Neural cell (in vitro differentiated cells): ENCODE data around the gene CAPN6. TPM values are rescaled to one million over a fixed set of nuclear protein-coding genes. Genes with fewer than 3 reads are reported as not detected.

ENCODE experiments used
- H2AFZ ChIP-seq: fragments of 200-600, 300-800 bp; sonication (generic), shearing (Covaris generic); 2 replicates; pipeline ENCODE4 v1.6.0; 2014; ENCODE audit warnings: low read depth, mild to moderate bottlenecking, antibody characterized with exemption, low read length, moderate library complexity
- H3F3A ChIP-seq: fragments of 200-600 bp; shearing (Covaris generic); 2 replicates; pipeline ENCODE4 v1.6.1; 2016; ENCODE audit warnings: mild to moderate bottlenecking, moderate library complexity, mixed read lengths, antibody characterized with exemption, low read length; ENCODE audit not compliant: insufficient read depth, poor library complexity, severe bottlenecking
- H3K27ac ChIP-seq: fragments of 200-600, 300-800 bp; sonication (generic), shearing (Covaris generic); 2 replicates; pipeline ENCODE4 v1.5.1; 2014; ENCODE audit warnings: mild to moderate bottlenecking, low read length, moderate library complexity
- H3K27me3 ChIP-seq: fragments of 300-800, 200-600 bp; sonication (generic), shearing (Covaris generic); 2 replicates; pipeline ENCODE4 v1.6.0; 2014; ENCODE audit warnings: mild to moderate bottlenecking, low read depth, low read length, moderate library complexity; ENCODE audit not compliant: insufficient read depth
- H3K36me3 ChIP-seq: fragments of 300-800, 200-600 bp; sonication (generic), shearing (Covaris generic); 2 replicates; pipeline ENCODE4 v1.5.1; 2014; ENCODE audit warnings: mild to moderate bottlenecking, antibody characterized with exemption, low read length, moderate library complexity; ENCODE audit not compliant: insufficient read depth
- H3K4me2 ChIP-seq: fragments of 300-800, 200-600 bp; sonication (generic), shearing (Covaris generic); 2 replicates; pipeline ENCODE4 v1.6.0; 2014; ENCODE audit warnings: mild to moderate bottlenecking, low read length
- H3K4me3 ChIP-seq: fragments of 300-800, 200-600 bp; sonication (generic), shearing (Covaris generic); 2 replicates; pipeline ENCODE4 v1.5.1; 2014; ENCODE audit warnings: mild to moderate bottlenecking, low read length, moderate library complexity
- H3K79me2 ChIP-seq: fragments of 200-600 bp; shearing (Covaris generic); replicated peaks from 2 replicates; pipeline ENCODE4 v1.6.0; 2014; ENCODE audit warnings: mild to moderate bottlenecking, low read length, moderate library complexity; ENCODE audit not compliant: insufficient read depth
- H3K9ac ChIP-seq: fragments of 300-800, 200-600 bp; sonication (generic), shearing (Covaris generic); 2 replicates; pipeline ENCODE4 v1.6.1; 2016; ENCODE audit warnings: mild to moderate bottlenecking, low read length, mixed read lengths
- H3K9me2 ChIP-seq: fragments of 200-600 bp; shearing (Covaris generic); 2 replicates; pipeline ENCODE4 v1.6.1; 2016; ENCODE audit warnings: mild to moderate bottlenecking, low read length, mixed read lengths; ENCODE audit not compliant: insufficient read depth
- H3K9me3 ChIP-seq: fragments of 200-600, 300-800 bp; sonication (generic), shearing (Covaris generic); 2 replicates; pipeline ENCODE4 v1.6.1; 2016; ENCODE audit warnings: mild to moderate bottlenecking, mixed run types, low read length, moderate library complexity, mixed read lengths
- H4K20me1 ChIP-seq: fragments of 200-600 bp; shearing (Covaris generic); 2 replicates; pipeline ENCODE4 v1.6.1; 2016; ENCODE audit warnings: mild to moderate bottlenecking, mixed run types; ENCODE audit not compliant: insufficient read depth
- CTCF ChIP-seq: fragments of 450-650 bp; IDR thresholded peaks from 2 replicates; pipeline ENCODE4 v1.5.1; 2014; ENCODE audit warnings: antibody characterized with exemption, mild to moderate bottlenecking, moderate library complexity; ENCODE audit not compliant: poor library complexity, severe bottlenecking
- EP300 ChIP-seq: fragments of 450-650 bp; conservative IDR thresholded peaks from 2 replicates; pipeline ENCODE4 v1.6.1; 2014; ENCODE audit warnings: antibody characterized with exemption, mild to moderate bottlenecking, moderate library complexity; ENCODE audit not compliant: poor library complexity, severe bottlenecking
- EZH2 ChIP-seq: fragments of 200-600, 300-800 bp; shearing (Covaris generic), sonication (generic); IDR thresholded peaks from 2 replicates; pipeline ENCODE4 v1.6.1; 2014; ENCODE audit warnings: antibody characterized with exemption, low read length, borderline replicate concordance, mild to moderate bottlenecking; ENCODE audit not compliant: insufficient read depth, poor library complexity, severe bottlenecking
- MXI1 ChIP-seq: fragments of 450-650 bp; conservative IDR thresholded peaks from 2 replicates; pipeline ENCODE4 v1.6.1; 2014; ENCODE audit warnings: antibody characterized with exemption, mild to moderate bottlenecking; ENCODE audit not compliant: poor library complexity, severe bottlenecking
- POLR2AphosphoS5 ChIP-seq: IDR thresholded peaks from 2 replicates; pipeline ENCODE4 v1.6.1; 2012
- RAD21 ChIP-seq: fragments of 450-650 bp; conservative IDR thresholded peaks from 2 replicates; pipeline ENCODE4 v1.6.1; 2014; ENCODE audit warnings: antibody characterized with exemption, mild to moderate bottlenecking, moderate library complexity
- REST ChIP-seq: IDR thresholded peaks from 2 replicates; pipeline ENCODE4 v1.6.1; 2012; ENCODE audit warnings: borderline replicate concordance
- SMC3 ChIP-seq: fragments of 450-650 bp; conservative IDR thresholded peaks from 2 replicates; pipeline ENCODE4 v1.6.1; 2014; ENCODE audit warnings: antibody characterized with exemption, mild to moderate bottlenecking, moderate library complexity; ENCODE audit not compliant: poor library complexity
- TAF1 ChIP-seq: IDR thresholded peaks from 2 replicates; pipeline ENCODE4 v1.6.1; 2012; ENCODE audit warnings: low read depth
- polyA plus RNA-seq: library from polyadenylated mRNA; depleted of rRNA; stranded (reverse); fragments of >200 nt; gene quantifications from 2 replicates; pipeline ENCODE4 v1.2.3, GENCODE V29; 2014

CAPN6 gene
- polyA plus RNA-seq, 1 donor from 2014 or later = 0.46 TPM

GRCh38 chrX:111302284-111302683 lies 32.0 kb upstream of the CAPN6 start:
- Histone ChIP-seq H3K27me3 (no peaks in the 10 kb centered on the region), H3K27ac (no peak overlapping the region), H3K9ac (no peak overlapping the region), H2AFZ (no peak overlapping the region), H3K36me3 (no peaks in the 10 kb centered on the region), H4K20me1 (no peaks in the 10 kb centered on the region), H3K9me3 (no peaks in the 10 kb centered on the region), H3K4me3 (no peak overlapping the region), H3F3A (no peaks in the 10 kb centered on the region), H3K9me2 (no peaks in the 10 kb centered on the region), H3K79me2 (no peaks in the 10 kb centered on the region), H3K4me2 (no peak overlapping the region)
- TF ChIP-seq EZH2 = no peak
- TF ChIP-seq TAF1 = no peak
- TF ChIP-seq MXI1 = no peak
- TF ChIP-seq SMC3 = no peak
- no peak for TF ChIP-seq EP300
- TF ChIP-seq REST = no peak
- no peak for TF ChIP-seq RAD21
- no peak for TF ChIP-seq CTCF
- TF ChIP-seq POLR2AphosphoS5 = no peak

- Histone ChIP-seq H3K9me2 (no peaks in the 10 kb centered on the region), H3K36me3 (no peaks in the 10 kb centered on the region), H3K9me3 (no peaks in the 10 kb centered on the region), H4K20me1 (no peaks in the 10 kb centered on the region), H3K9ac (no peak overlapping the region), H3K27ac (no peak overlapping the region), H3F3A (no peaks in the 10 kb centered on the region), H3K79me2 (no peaks in the 10 kb centered on the region), H3K27me3 (no peaks in the 10 kb centered on the region), H2AFZ (no peak overlapping the region), H3K4me3 (no peak overlapping the region), H3K4me2 (no peak overlapping the region)
- TF ChIP-seq EP300 (no peak), REST (no peak), TAF1 (no peak), POLR2AphosphoS5 (no peak), MXI1 (no peak), CTCF (no peak), SMC3 (no peak), RAD21 (no peak), EZH2 (no peak)
Observed at GRCh38 chrX:111288841-111289240, 18.6 kb upstream of the CAPN6 start.
